SK-N-SH (cell line): Measurements from ENCODE around the gene PHKG1. TPM values are rescaled to one million over a fixed set of nuclear protein-coding genes. Genes with fewer than 3 reads are reported as not detected.
"Not testable (repeated sequence)": the region's sequence is repeated elsewhere in the genome, so short reads cannot be mapped to it uniquely, and the experiment has no call there.

ENCODE experiments used
- CTCF ChIA-PET: fragments of 300-600, 350-600 bp; formaldehyde crosslinking; extraction: SDS; loops from one replicate; lab custom pipeline; 2021; lab: Yijun Ruan, JAX
- POLR2A ChIA-PET: fragments of 350-600 bp; sonication (Branson Sonifier 250); formaldehyde crosslinking; extraction: SDS; loops from one replicate; lab custom pipeline; 2020; ENCODE audit warnings: antibody characterized with exemption, inconsistent platforms; lab: Yijun Ruan, JAX
- DNase-seq: peaks from one replicate; pipeline ENCODE4 v3.0.0; 2012
- H2AFZ ChIP-seq: fragments of 200-600 bp; sonication (generic); 2 replicates; pipeline ENCODE4 v1.8.1; 2016; ENCODE audit warnings: antibody characterized with exemption, mild to moderate bottlenecking, low read depth
- H3F3A ChIP-seq: fragments of 200-600 bp; sonication (generic); replicated peaks from 2 replicates; pipeline ENCODE3; 2016; ENCODE audit warnings: antibody characterized with exemption, mild to moderate bottlenecking; ENCODE audit not compliant: insufficient read depth
- H3K27ac ChIP-seq, 2 experiments: fragments of 200-500 bp in 1 of 2; fragments of 200-600 bp in 1 of 2; sonication (Bioruptor generic) in 1 of 2; sonication (generic), shearing (Covaris generic) in 1 of 2; 2 replicates each; pipeline versions ENCODE4 v1.5.1 to v1.6.1; 2014 to 2016; ENCODE audit warnings: low read depth in 2 of 2, inconsistent platforms in 1 of 2, low read length in 1 of 2, mild to moderate bottlenecking in 1 of 2, mixed read lengths in 1 of 2
- H3K27me3 ChIP-seq: fragments of 200-600 bp; sonication (generic), shearing (Covaris generic); 2 replicates; pipeline ENCODE4 v1.6.1; 2016; ENCODE audit warnings: mixed run types; ENCODE audit not compliant: insufficient read depth
- H3K36me3 ChIP-seq, 2 experiments: fragments of 200-500 bp in 1 of 2; fragments of 200-600 bp in 1 of 2; sonication (Bioruptor generic) in 1 of 2; sonication (generic) in 1 of 2; replicated peaks in 1 of 2; 2 replicates each; pipeline versions ENCODE3 to v1.5.1; 2014 to 2016; ENCODE audit warnings: low read length in 1 of 2, mild to moderate bottlenecking in 1 of 2; ENCODE audit not compliant: insufficient read depth in 2 of 2, control insufficient read depth in 1 of 2
- H3K4me1 ChIP-seq, 2 experiments: fragments of 200-500 bp in 1 of 2; fragments of 200-600 bp in 1 of 2; sonication (Bioruptor generic) in 1 of 2; sonication (generic), shearing (Covaris generic) in 1 of 2; 2 replicates each; pipeline versions ENCODE4 v1.5.1 to v1.6.1; 2014 to 2016; ENCODE audit warnings: low read depth in 1 of 2, low read length in 1 of 2, mixed run types in 1 of 2; ENCODE audit not compliant: insufficient read depth in 2 of 2, control insufficient read depth in 1 of 2
- H3K4me2 ChIP-seq: fragments of 200-600 bp; sonication (generic), shearing (Covaris generic); 2 replicates; pipeline ENCODE4 v1.6.1; 2017; ENCODE audit warnings: mixed run types
- H3K4me3 ChIP-seq, 2 experiments: fragments of 200-500 bp in 1 of 2; fragments of 200-600 bp in 1 of 2; sonication (Bioruptor generic) in 1 of 2; sonication (generic), shearing (Covaris generic) in 1 of 2; 2 replicates each; pipeline versions ENCODE4 v1.5.1 to v1.8.1; 2014 to 2016; ENCODE audit warnings: low read depth in 2 of 2, inconsistent platforms in 1 of 2, low read length in 1 of 2, mild to moderate bottlenecking in 1 of 2, mixed read lengths in 1 of 2, moderate library complexity in 1 of 2
- H3K79me2 ChIP-seq: fragments of 200-600 bp; sonication (generic); 2 replicates; pipeline ENCODE4 v1.8.1; 2017; ENCODE audit warnings: mild to moderate bottlenecking; ENCODE audit not compliant: insufficient read depth
- H3K9ac ChIP-seq: fragments of 200-600 bp; sonication (generic); 2 replicates; pipeline ENCODE4 v1.6.1; 2017; ENCODE audit warnings: mixed run types
- H3K9me2 ChIP-seq: fragments of 200-600 bp; sonication (generic); 2 replicates; pipeline ENCODE4 v1.6.1; 2017; ENCODE audit warnings: mixed run types
- H3K9me3 ChIP-seq: fragments of 200-600 bp; sonication (generic); 2 replicates; pipeline ENCODE4 v1.6.1; 2017; ENCODE audit warnings: mixed run types, mild to moderate bottlenecking, moderate library complexity
- H4K20me1 ChIP-seq: fragments of 200-600 bp; sonication (generic); 2 replicates; pipeline ENCODE4 v1.6.1; 2017; ENCODE audit warnings: mild to moderate bottlenecking, mixed run types; ENCODE audit not compliant: insufficient read depth
- EP300 ChIP-seq, 2 experiments: IDR thresholded peaks; 2 replicates each; pipeline versions ENCODE4 v1.4.0 to v1.6.1; 2012; ENCODE audit warnings: borderline replicate concordance in 1 of 2, low read depth in 1 of 2, low read length in 1 of 2
- EZH2phosphoT487 ChIP-seq: fragments of 200-600 bp; sonication (generic); IDR thresholded peaks from 2 replicates; pipeline ENCODE4 v1.6.1; 2017; ENCODE audit warnings: low read depth, mixed run types, mild to moderate bottlenecking, antibody characterized with exemption, moderate library complexity, borderline replicate concordance
- FOSL2 ChIP-seq: IDR thresholded peaks from 2 replicates; pipeline ENCODE4 v1.4.0; 2012; ENCODE audit warnings: low read depth, mild to moderate bottlenecking, moderate library complexity, borderline replicate concordance
- FOXJ3 ChIP-seq: sonication (generic); formaldehyde crosslinking; IDR thresholded peaks from 2 replicates; pipeline ENCODE4 v1.5.1; 2020; ENCODE audit warnings: mild to moderate bottlenecking, missing genetic modification reagents
- GABPA ChIP-seq: IDR thresholded peaks from 2 replicates; pipeline ENCODE4 v1.4.0; 2012; ENCODE audit warnings: low read depth, mild to moderate bottlenecking
- GATA2 ChIP-seq: sonication (generic); formaldehyde crosslinking; IDR thresholded peaks from 2 replicates; pipeline ENCODE4 v1.5.0; 2020; ENCODE audit warnings: mild to moderate bottlenecking, missing genetic modification reagents
- JUND ChIP-seq: IDR thresholded peaks from 2 replicates; pipeline ENCODE4 v1.4.0; 2012
- MEF2A ChIP-seq: IDR thresholded peaks from 2 replicates; pipeline ENCODE4 v1.4.0; 2012; ENCODE audit warnings: low read depth, borderline replicate concordance
- NFIC ChIP-seq: IDR thresholded peaks from 2 replicates; pipeline ENCODE4 v1.4.0; 2012; ENCODE audit warnings: borderline replicate concordance
- NRF1 ChIP-seq: IDR thresholded peaks from 2 replicates; pipeline ENCODE4 v1.6.1; 2012; ENCODE audit warnings: low read depth, mild to moderate bottlenecking, low read length
- POLR2AphosphoS5 ChIP-seq: IDR thresholded peaks from 2 replicates; pipeline ENCODE4 v1.6.1; 2012; ENCODE audit warnings: low read depth, low read length
- RAD21 ChIP-seq: IDR thresholded peaks from 2 replicates; pipeline ENCODE4 v1.6.1; 2012; ENCODE audit warnings: mild to moderate bottlenecking, low read length
- RCOR1 ChIP-seq: fragments of 150-350 bp; IDR thresholded peaks from 2 replicates; pipeline ENCODE4 v1.6.1; 2017; ENCODE audit warnings: antibody characterized with exemption, low read length
- RXRA ChIP-seq: IDR thresholded peaks from 2 replicates; pipeline ENCODE4 v1.4.0; 2012; ENCODE audit warnings: low read depth, mild to moderate bottlenecking, borderline replicate concordance
- SIN3A ChIP-seq: IDR thresholded peaks from 2 replicates; pipeline ENCODE4 v1.6.1; 2012; ENCODE audit warnings: low read depth, mild to moderate bottlenecking, low read length, moderate library complexity, borderline replicate concordance
- SMC3 ChIP-seq: IDR thresholded peaks from 2 replicates; pipeline ENCODE4 v1.6.1; 2012; ENCODE audit warnings: low read depth, low read length, improper control_type of control experiment
- TCF12 ChIP-seq: IDR thresholded peaks from 2 replicates; pipeline ENCODE4 v1.4.0; 2012
- TEAD4 ChIP-seq: IDR thresholded peaks from 2 replicates; pipeline ENCODE4 v1.4.0; 2012; ENCODE audit warnings: mild to moderate bottlenecking, borderline replicate concordance; ENCODE audit not compliant: insufficient read depth
- YY1 ChIP-seq: IDR thresholded peaks from 2 replicates; pipeline ENCODE4 v1.4.0; 2012; ENCODE audit warnings: low read depth, mild to moderate bottlenecking
- WGBS: methylation state at CpG from one replicate; pipeline ENCODE4 v1.1.6; 2017; ENCODE audit warnings: low lambda C conversion rate; 5-methylcytosine and 5-hydroxymethylcytosine counted together
- polyA plus RNA-seq, 3 experiments: library from polyadenylated mRNA; depleted of rRNA; stranded (reverse); fragments of >200 nt; gene quantifications; 2 replicates each; pipeline ENCODE4 v1.2.3, GENCODE V29; 2012
- TF ChIP-seq, protein P1 (sequence below): fragments of 150-350 bp; IDR thresholded peaks from 2 replicates; pipeline ENCODE4 v1.6.1; 2017; ENCODE audit warnings: antibody characterized with exemption, low read length, low read depth, borderline replicate concordance
- TF ChIP-seq, protein P2 (sequence below): IDR thresholded peaks from 2 replicates; pipeline ENCODE4; 2012
- TF ChIP-seq, protein P3 (sequence below): fragments of 150-350 bp; IDR thresholded peaks from 2 replicates; pipeline ENCODE4 v1.6.1; 2016; ENCODE audit warnings: mild to moderate bottlenecking, low read depth, low read length

PHKG1 gene
- polyA plus RNA-seq, 1 of the 3 experiments (the other 2 are of a cell fraction): 2.5 TPM

DNA sequence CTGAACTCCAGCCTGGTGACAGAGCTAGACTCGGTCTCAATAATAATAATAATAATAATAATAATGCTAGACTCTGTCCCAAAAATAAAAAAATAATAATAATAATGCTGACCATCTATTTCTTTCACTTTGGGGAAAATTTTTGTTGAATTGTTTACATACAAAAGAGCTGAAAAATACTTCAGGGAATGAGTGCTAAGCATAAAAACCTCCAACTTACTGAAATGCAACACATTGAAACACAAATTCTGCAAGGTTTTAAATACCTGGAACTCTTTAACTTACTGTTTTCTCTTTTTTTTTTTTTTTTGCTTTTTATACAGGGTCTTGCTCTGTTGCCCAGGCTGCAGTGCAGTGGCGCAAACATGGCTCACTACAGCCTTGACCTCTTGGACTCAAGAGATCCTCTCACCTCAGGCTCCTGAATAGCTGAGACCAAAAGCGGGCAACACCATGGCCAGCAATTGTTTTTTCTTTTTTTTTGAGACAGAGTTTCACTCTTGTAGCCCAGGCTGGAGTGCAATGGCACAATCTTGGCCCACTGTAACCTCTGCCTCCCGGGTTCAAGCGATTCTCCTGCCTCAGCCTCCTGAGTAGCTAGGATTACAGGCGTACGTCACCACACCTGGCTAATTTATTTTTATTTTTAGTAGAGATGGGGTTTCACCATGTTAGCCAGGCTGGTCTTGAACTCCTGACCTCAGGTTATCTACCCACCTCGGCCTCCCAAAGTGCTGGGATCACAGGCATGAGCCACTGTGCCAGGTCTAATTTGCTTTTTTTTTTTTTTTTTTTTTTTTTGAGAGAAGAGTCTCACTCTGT is 5.6 kb upstream of the PHKG1 start:
- H3K9me2 ChIP-seq, H3K9me3 ChIP-seq, H3K4me2 ChIP-seq, H2AFZ ChIP-seq, H3K9ac ChIP-seq, DNase-seq, H3K4me3 ChIP-seq: not testable (repeated sequence)
- Histone ChIP-seq H4K20me1 (peaks cover 17% of the 10 kb centered on the region), H3F3A (peaks cover 51% of the 10 kb centered on the region), H3K79me2 (peaks cover 12% of the 10 kb centered on the region), H3K27ac (peak overlapping the region in 1 of 2 experiments; percentile 55; a peak in 1 of 4 replicates)
- ChIA-PET POLR2A (interaction anchor here (0.9 kb wide), 1 partner anchor 15 kb away, joined by 3 read pairs; no protein-coding TSS in a partner anchor), CTCF (interaction anchor here (1.1 to 2.1 kb wide), 2 partner anchors 19 to 21 kb away, joined by 3 to 8 read pairs; no protein-coding TSS in a partner anchor)
- WGBS: 94% methylated on average over 8 of the region's 8 CpGs
- 0 out of 2 replicates have a peak, but pooled peaks have one; percentile 19 for TF ChIP-seq POLR2AphosphoS5
- TF ChIP-seq, all 33 proteins: peak for 1; not testable (repeated sequence) for 32
- not testable (repeated sequence) for H3K4me1 ChIP-seq, H3K27me3 ChIP-seq
- peaks cover 34 to 54% of the 10 kb centered on the region in 2 experiments for H3K36me3 ChIP-seq

DNA sequence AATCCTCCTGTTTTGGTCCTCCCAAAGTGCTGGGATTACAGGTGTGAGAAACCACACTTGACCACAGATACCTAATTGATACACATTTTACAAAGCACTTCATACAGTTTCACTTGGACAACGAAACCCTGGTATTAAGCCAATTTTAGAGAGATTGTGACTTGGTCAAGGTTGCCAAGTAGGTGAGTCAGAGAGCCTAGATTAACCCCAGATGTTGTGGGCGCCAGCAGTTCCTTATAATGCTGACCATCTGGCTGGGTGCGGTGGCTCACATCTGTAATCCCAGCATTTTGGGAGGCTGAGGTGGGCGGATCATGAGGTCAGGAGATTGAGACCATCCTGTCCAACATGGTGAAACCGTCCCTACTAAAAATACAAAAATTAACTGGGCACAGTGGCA is 4.9 kb upstream of the PHKG1 start:
- Histone ChIP-seq H3K9me3 (no peaks in the 10 kb centered on the region), H3K27ac (peak overlapping the region in 1 of 2 experiments; percentile 55; a peak in 1 of 4 replicates), H4K20me1 (0 out of 2 replicates have a peak, but pooled peaks cover 10% of the 10 kb centered on the region), H3K9me2 (no peaks in the 10 kb centered on the region), H3K9ac (no peak overlapping the region), H3K79me2 (peaks cover 5% of the 10 kb centered on the region; the same call in 1 of the 2 replicates), H3K36me3 (peaks cover 30 to 47% of the 10 kb centered on the region in 2 experiments), H3K27me3 (no peaks in the 10 kb centered on the region), H3F3A (peaks cover 50% of the 10 kb centered on the region), H3K4me2 (peak overlapping the region; percentile 14; the same call in 1 of the 2 replicates), H3K4me3 (no peak overlapping the region), H2AFZ (no peak overlapping the region), H3K4me1 (peaks cover 4 to 5% of the 10 kb centered on the region in 2 experiments; a peak in 2 of 4 replicates)
- no peak for TF ChIP-seq GATA2 (CRISPR knock-in tag)
- TF ChIP-seq, protein P1, sequence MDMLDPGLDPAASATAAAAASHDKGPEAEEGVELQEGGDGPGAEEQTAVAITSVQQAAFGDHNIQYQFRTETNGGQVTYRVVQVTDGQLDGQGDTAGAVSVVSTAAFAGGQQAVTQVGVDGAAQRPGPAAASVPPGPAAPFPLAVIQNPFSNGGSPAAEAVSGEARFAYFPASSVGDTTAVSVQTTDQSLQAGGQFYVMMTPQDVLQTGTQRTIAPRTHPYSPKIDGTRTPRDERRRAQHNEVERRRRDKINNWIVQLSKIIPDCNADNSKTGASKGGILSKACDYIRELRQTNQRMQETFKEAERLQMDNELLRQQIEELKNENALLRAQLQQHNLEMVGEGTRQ: no peak
- no peak for TF ChIP-seq FOXJ3 (CRISPR knock-in tag)
- TF ChIP-seq NFIC: peak; percentile 98
- TF ChIP-seq, protein P2, sequence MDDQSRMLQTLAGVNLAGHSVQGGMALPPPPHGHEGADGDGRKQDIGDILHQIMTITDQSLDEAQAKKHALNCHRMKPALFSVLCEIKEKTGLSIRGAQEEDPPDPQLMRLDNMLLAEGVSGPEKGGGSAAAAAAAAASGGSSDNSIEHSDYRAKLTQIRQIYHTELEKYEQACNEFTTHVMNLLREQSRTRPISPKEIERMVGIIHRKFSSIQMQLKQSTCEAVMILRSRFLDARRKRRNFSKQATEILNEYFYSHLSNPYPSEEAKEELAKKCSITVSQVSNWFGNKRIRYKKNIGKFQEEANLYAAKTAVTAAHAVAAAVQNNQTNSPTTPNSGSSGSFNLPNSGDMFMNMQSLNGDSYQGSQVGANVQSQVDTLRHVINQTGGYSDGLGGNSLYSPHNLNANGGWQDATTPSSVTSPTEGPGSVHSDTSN: peak; percentile 45
- TF ChIP-seq EZH2phosphoT487: no peak
- 0 out of 2 replicates have a peak, but pooled peaks have one; percentile 10 for TF ChIP-seq TEAD4
- TF ChIP-seq, protein P3, sequence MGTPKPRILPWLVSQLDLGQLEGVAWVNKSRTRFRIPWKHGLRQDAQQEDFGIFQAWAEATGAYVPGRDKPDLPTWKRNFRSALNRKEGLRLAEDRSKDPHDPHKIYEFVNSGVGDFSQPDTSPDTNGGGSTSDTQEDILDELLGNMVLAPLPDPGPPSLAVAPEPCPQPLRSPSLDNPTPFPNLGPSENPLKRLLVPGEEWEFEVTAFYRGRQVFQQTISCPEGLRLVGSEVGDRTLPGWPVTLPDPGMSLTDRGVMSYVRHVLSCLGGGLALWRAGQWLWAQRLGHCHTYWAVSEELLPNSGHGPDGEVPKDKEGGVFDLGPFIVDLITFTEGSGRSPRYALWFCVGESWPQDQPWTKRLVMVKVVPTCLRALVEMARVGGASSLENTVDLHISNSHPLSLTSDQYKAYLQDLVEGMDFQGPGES: no peak
- TF ChIP-seq RCOR1: no peak
- TF ChIP-seq SIN3A: no peak
- peak; percentile 57; the same call in 1 of the 2 replicates for TF ChIP-seq RXRA
- no peak for TF ChIP-seq SMC3
- no peak for TF ChIP-seq NRF1
- peak; percentile 89 for TF ChIP-seq FOSL2
- peak; percentile 99 for TF ChIP-seq TCF12
- no peak for TF ChIP-seq RAD21
- 0 out of 2 replicates have a peak, but pooled peaks have one; percentile 23 for TF ChIP-seq MEF2A
- no peak for TF ChIP-seq GABPA
- peak in 1 of 2 experiments; percentile 78; a peak in 1 of 4 replicates for TF ChIP-seq EP300 (IDR thresholded peaks at IDR 0.05; ENCODE audit: borderline replicate concordance in 1 of 2, low read depth in 1 of 2, low read length in 1 of 2)
- peak; percentile 86 for TF ChIP-seq JUND
- TF ChIP-seq YY1: no peak
- peak; percentile 86 for TF ChIP-seq POLR2AphosphoS5
- ChIA-PET CTCF (interaction anchor here (2.1 kb wide), 1 partner anchor 18 kb away, joined by 8 read pairs; no protein-coding TSS in a partner anchor), POLR2A (no interaction called here)
- 23% methylated on average over 5 of the region's 5 CpGs for whole genome bisulfite sequencing
- DNase-seq: no peak
